K562 (cell line): ENCODE results near the gene ABCA1. TPM values are rescaled to one million over a fixed set of nuclear protein-coding genes. Genes with fewer than 3 reads are reported as not detected.

Experiments
- ATAC-seq: fragments of 200-7000 bp; cut with Tn5 transposase; 3 replicates; pipeline ENCODE4 v1.9.1; 2020; ENCODE audit warnings: moderate library complexity
- BruUV-seq: library from RNA; stranded (reverse); fragments of 400-500 nt; replicated peaks from 2 replicates; lab custom pipeline; 2021; lab: Mats Ljungman, UMichigan
- CTCF ChIA-PET: fragments of 300-600 bp; formaldehyde crosslinking; extraction: SDS; loops from one replicate; lab custom pipeline; 2021; ENCODE audit warnings: low intra/inter-chr PET ratio; lab: Yijun Ruan, JAX
- POLR2A ChIA-PET: fragments of 300-600, 350-650 bp; sonication (Branson Sonifier 250); formaldehyde crosslinking; extraction: SDS; loops from one replicate; lab custom pipeline; 2021; ENCODE audit warnings: antibody characterized with exemption, inconsistent platforms; lab: Yijun Ruan, JAX
- DNase-seq, 4 experiments: peaks; one replicate each; pipeline versions ENCODE4 v3.0.0 to v3.0.0-alpha.2; 2011 to 2018; ENCODE audit warnings: low spot score in 3 of 4, mixed read lengths in 3 of 4; ENCODE audit errors: extremely low read depth in 1 of 4
- FAIRE-seq: peaks from 2 replicates; lab custom pipeline; 2011; peaks lifted over from hg19 to GRCh38; lab: Jason Lieb, UNC
- H2AFZ ChIP-seq: 2 replicates; pipeline ENCODE4 v1.6.0; 2011; ENCODE audit warnings: low read depth, low read length, control low read depth, inconsistent platforms
- H3K27ac ChIP-seq: fragments of 200-600 bp; 3 replicates; pipeline ENCODE4 v1.8.0; 2011; ENCODE audit warnings: low read depth, mild to moderate bottlenecking, control low read depth, inconsistent platforms, low read length, moderate library complexity, mixed read lengths; ENCODE audit errors: extremely low read depth
- H3K27me3 ChIP-seq, 2 experiments: fragments of 300-600 bp in 1 of 2; 2 replicates in 1 of 2; 3 replicates in 1 of 2; pipeline versions ENCODE4 v1.6.0 to v1.8.0; 2011; ENCODE audit warnings: inconsistent platforms in 2 of 2, low read length in 2 of 2, mild to moderate bottlenecking in 1 of 2, mixed read lengths in 1 of 2, moderate library complexity in 1 of 2; ENCODE audit not compliant: control insufficient read depth in 2 of 2, insufficient read depth in 2 of 2
- H3K36me3 ChIP-seq: fragments of 300-600 bp; 3 replicates; pipeline ENCODE4 v1.8.0; 2011; ENCODE audit warnings: mild to moderate bottlenecking, low read length, inconsistent platforms; ENCODE audit not compliant: control insufficient read depth, insufficient read depth
- H3K4me1 ChIP-seq, 2 experiments: fragments of 200-600 bp in 1 of 2; replicated peaks in 1 of 2; 2 replicates in 1 of 2; 3 replicates in 1 of 2; pipeline versions ENCODE4 v1.5.1 to v1.8.0; 2011; ENCODE audit warnings: inconsistent platforms in 2 of 2, low read length in 2 of 2, mild to moderate bottlenecking in 1 of 2, mixed read lengths in 1 of 2, moderate library complexity in 1 of 2; ENCODE audit not compliant: control insufficient read depth in 2 of 2, insufficient read depth in 2 of 2
- H3K4me2 ChIP-seq: 2 replicates; pipeline ENCODE4 v1.6.1; 2011; ENCODE audit warnings: low read length, control low read depth, inconsistent platforms, mixed read lengths; ENCODE audit not compliant: insufficient read depth
- H3K4me3 ChIP-seq: fragments of 200-600 bp; sonication (generic), shearing (Covaris generic); 2 replicates; pipeline ENCODE4 v1.5.1; 2016; ENCODE audit warnings: control low read depth, inconsistent platforms
- H3K79me2 ChIP-seq: fragments of 200-600 bp; 3 replicates; pipeline ENCODE4 v1.8.0; 2011; ENCODE audit warnings: low read length, inconsistent platforms; ENCODE audit not compliant: control insufficient read depth, insufficient read depth
- H3K9ac ChIP-seq, 2 experiments: 2 replicates each; pipeline versions ENCODE4 v1.6.0 to v1.6.1; 2011; ENCODE audit warnings: low read depth in 2 of 2, low read length in 2 of 2, control low read depth in 1 of 2, inconsistent platforms in 1 of 2, mild to moderate bottlenecking in 1 of 2, mixed read lengths in 1 of 2; ENCODE audit not compliant: insufficient read depth in 1 of 2
- H3K9me1 ChIP-seq: one replicate; pipeline ENCODE4 v1.6.0; 2011; ENCODE audit warnings: inconsistent platforms, mild to moderate bottlenecking, low read length, moderate library complexity; ENCODE audit not compliant: control insufficient read depth, insufficient read depth
- H3K9me3 ChIP-seq: replicated peaks from 2 replicates; pipeline ENCODE4 v1.5.1; 2011; ENCODE audit warnings: low read depth, low read length, inconsistent platforms; ENCODE audit not compliant: control insufficient read depth, insufficient read depth
- H4K20me1 ChIP-seq: replicated peaks from 2 replicates; pipeline ENCODE4 v1.6.1; 2011; ENCODE audit warnings: low read length, inconsistent platforms, mixed read lengths; ENCODE audit not compliant: control insufficient read depth, insufficient read depth
- ESRRB ChIP-seq: fragments of 250-450 bp; sonication (Bioruptor Pico); IDR thresholded peaks from 2 replicates; pipeline ENCODE4 v1.5.0; 2020; ENCODE audit warnings: mild to moderate bottlenecking, moderate library complexity, borderline replicate concordance
- MTA1 ChIP-seq: fragments of 450-650 bp; IDR thresholded peaks from 2 replicates; pipeline ENCODE4 v1.6.1; 2017; ENCODE audit warnings: borderline replicate concordance
- NFRKB ChIP-seq: fragments of 450-650 bp; IDR thresholded peaks from 2 replicates; pipeline ENCODE4 v1.6.1; 2016; ENCODE audit warnings: low read depth
- SP1 ChIP-seq: sonication (generic); formaldehyde crosslinking; IDR thresholded peaks from 2 replicates; pipeline ENCODE4 v1.8.1; 2022; ENCODE audit warnings: mild to moderate bottlenecking, missing genetic modification reagents
- ZNF143 ChIP-seq: sonication (generic); formaldehyde crosslinking; IDR thresholded peaks from 2 replicates; pipeline ENCODE4 v1.9.0; 2022; ENCODE audit warnings: mild to moderate bottlenecking, missing genetic modification reagents
- ZNF165 ChIP-seq: fragments of 250-450 bp; sonication (Bioruptor Pico); IDR thresholded peaks from 2 replicates; pipeline ENCODE4 v1.4.0; 2020; ENCODE audit warnings: borderline replicate concordance
- WGBS: fragments of 100-300 bp; shearing (Covaris generic); methylation state at CpG from one replicate; pipeline ENCODE4 v1.1.6; 2016; ENCODE audit warnings: low coverage, mixed read lengths; ENCODE audit not compliant: insufficient coverage; ENCODE audit errors: missing lambda C conversion rate; 5-methylcytosine and 5-hydroxymethylcytosine counted together
- in situ Hi-C: fragments of 300-500 bp; cut with MboI; formaldehyde crosslinking; loops from 4 replicates; pipeline ENCODE4 v1.15.0; 2018; ENCODE audit warnings: inconsistent platforms, mixed read lengths
- intact Hi-C: fragments of 100-400 bp; cut with micrococcal nuclease; formaldehyde crosslinking; loops from 2 replicates; pipeline ENCODE4 v1.14.2; 2022
- polyA plus RNA-seq, 8 experiments: library from polyadenylated mRNA; depleted of rRNA in 4 of 8; stranded (reverse) in 5 of 8; unstranded in 3 of 8; fragments of >200 nt; fragmentation: Nextera tagmentation in 2 of 8; fragmentation: Illumina TruSeq in 1 of 8; extraction: Ambion mirVana in 2 of 8; extraction: Trizol in 1 of 8; gene quantifications; 2 replicates each; pipeline versions ENCODE4 v1.2.1 to v1.2.3, GENCODE V29; 2011 to 2014; ENCODE audit warnings: inconsistent platforms in 1 of 8, missing spikeins in 1 of 8
- total RNA-seq, 7 experiments: library from RNA; depleted of rRNA in 6 of 7; stranded (reverse); fragments of >200 nt in 6 of 7; fragmentation: Illumina TruSeq in 2 of 7; extraction: Trizol in 2 of 7; gene quantifications; 2 replicates each; pipeline versions ENCODE4 v1.2.1 to v1.2.3, GENCODE V29; 2011 to 2021; ENCODE audit warnings: low replicate concordance in 1 of 7
- TF ChIP-seq, protein P1 (sequence below): sonication (generic); formaldehyde crosslinking; IDR thresholded peaks from 2 replicates; pipeline ENCODE4 v1.8.0; 2023; ENCODE audit warnings: mild to moderate bottlenecking, missing genetic modification reagents

The ABCA1 gene
- total and polyA plus RNA-seq, 9 of the 15 experiments (the other 6 are each of a cell fraction or from before 2014, with no cell fraction given): under 0.01 to 0.18 (median 0.02) TPM; not detected in 5

DNA sequence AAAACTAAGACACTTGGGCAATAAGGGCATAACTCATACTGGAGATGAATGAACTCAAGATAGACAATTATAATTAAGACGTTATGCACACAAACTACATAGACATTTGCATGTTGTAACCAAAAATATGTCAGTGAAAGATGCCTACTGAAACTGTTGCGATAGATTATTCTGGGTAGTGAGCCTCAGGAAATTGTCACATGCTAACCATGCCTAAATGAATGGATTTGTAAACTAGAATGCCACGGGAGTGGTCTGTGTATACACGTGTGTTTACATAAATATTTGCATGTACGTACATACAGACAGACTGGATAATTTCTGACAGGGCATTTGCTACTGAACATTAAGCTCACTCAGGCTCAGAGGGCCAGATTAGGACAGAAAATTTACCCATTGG, 162.8 kb downstream of the ABCA1 start:
- TF ChIP-seq SP1 (CRISPR knock-in tag): 0 out of 2 replicates have a peak, but pooled peaks have one; percentile 31
- TF ChIP-seq, protein P1, sequence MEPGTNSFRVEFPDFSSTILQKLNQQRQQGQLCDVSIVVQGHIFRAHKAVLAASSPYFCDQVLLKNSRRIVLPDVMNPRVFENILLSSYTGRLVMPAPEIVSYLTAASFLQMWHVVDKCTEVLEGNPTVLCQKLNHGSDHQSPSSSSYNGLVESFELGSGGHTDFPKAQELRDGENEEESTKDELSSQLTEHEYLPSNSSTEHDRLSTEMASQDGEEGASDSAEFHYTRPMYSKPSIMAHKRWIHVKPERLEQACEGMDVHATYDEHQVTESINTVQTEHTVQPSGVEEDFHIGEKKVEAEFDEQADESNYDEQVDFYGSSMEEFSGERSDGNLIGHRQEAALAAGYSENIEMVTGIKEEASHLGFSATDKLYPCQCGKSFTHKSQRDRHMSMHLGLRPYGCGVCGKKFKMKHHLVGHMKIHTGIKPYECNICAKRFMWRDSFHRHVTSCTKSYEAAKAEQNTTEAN (CRISPR knock-in tag): no peak
- TF ChIP-seq MTA1: no peak
- TF ChIP-seq NFRKB: no peak
- no peak for TF ChIP-seq ZNF165 (CRISPR knock-in tag)
- TF ChIP-seq ZNF143: no peak
- no peak for TF ChIP-seq ESRRB (CRISPR knock-in tag)
- TF ChIP-seq, all 486 proteins: peak for 1
- Histone ChIP-seq H3K4me1 (peaks cover 4 to 11% of the 10 kb centered on the region in 2 experiments; a peak in 4 of 5 replicates), H3K4me2 (peak overlapping the region; percentile 59), H3K36me3 (peaks cover 4% of the 10 kb centered on the region; the same call in 1 of the 3 replicates), H4K20me1 (no peaks in the 10 kb centered on the region), H3K79me2 (peaks cover 3% of the 10 kb centered on the region; the same call in 1 of the 3 replicates), H3K9me1 (no peaks in the 10 kb centered on the region), H3K27ac (no peak overlapping the region), H3K4me3 (no peak overlapping the region), H3K9me3 (no peaks in the 10 kb centered on the region), H3K9ac (peak overlapping the region in 1 of 2 experiments; percentile 71; a peak in 2 of 4 replicates), H3K27me3 (no peaks in the 10 kb centered on the region), H2AFZ (peak overlapping the region; percentile 58)
- no peak for DNase-seq
- in situ Hi-C loops: no loop called here
- ChIA-PET CTCF (no interaction called here), POLR2A (no interaction called here)
- BruUV-seq: no TSS peak
- 47% methylated on average over 5 of the region's 5 CpGs for WGBS
- peak; percentile 35 for FAIRE-seq
- no peak for ATAC-seq
- intact Hi-C loops: loop anchor here (5.0 kb wide), 1 partner anchor 673 kb away; the partner anchor contains the start of gene SMC2
